ENCODE measurements around the gene PXYLP1. TPM values are rescaled to one million over a fixed set of nuclear protein-coding genes. Genes with fewer than 3 reads are reported as not detected.

Gene PXYLP1
- total and polyA plus RNA-seq, 7 donors, result 2.4 to 12.2 (median 5.8) TPM

- Histone ChIP-seq H3K9me3 (no peaks in the 10 kb centered on the region), H3K36me3 (peaks cover 0 to 30% (median 3%) of the 10 kb centered on the region in 4 donors), H3K27me3 (no peaks in the 10 kb centered on the region), H3K4me3 (no peak overlapping the region), H3K4me1 (peaks cover 0 to 7% (median 0%) of the 10 kb centered on the region in 4 donors), H3K27ac (no peak overlapping the region)
- no peak for DNase-seq
- TF ChIP-seq EP300 (IDR thresholded peaks at IDR 0.05) (no peak), POLR2A (IDR thresholded peaks at IDR 0.05) (no peak), POLR2AphosphoS5 (IDR thresholded peaks at IDR 0.05) (no peak), CTCF (IDR thresholded peaks at IDR 0.05) (no peak)
- intact Hi-C loops (cut with DNase I), result no loop called here
- 89 to 91% methylated on average over 15 of the region's 15 CpGs for WGBS, 2 donors
These were observed 28.4 kb downstream of the PXYLP1 start for GRCh38 chr3:141259821-141260629.

- Histone ChIP-seq H3K4me1 (peaks cover 0 to 7% (median 0%) of the 10 kb centered on the region in 4 donors), H3K27ac (no peak overlapping the region), H3K4me3 (no peak overlapping the region), H3K9me3 (no peaks in the 10 kb centered on the region), H3K36me3 (peaks cover 0 to 30% (median 3%) of the 10 kb centered on the region in 4 donors), H3K27me3 (no peaks in the 10 kb centered on the region)
- no peak for DNase-seq
- intact Hi-C loops (cut with DNase I), result no loop called here
- TF ChIP-seq POLR2A (IDR thresholded peaks at IDR 0.05) (no peak), CTCF (IDR thresholded peaks at IDR 0.05) (no peak)
- WGBS, 2 donors, result 89 to 98% methylated on average over 2 of the region's 2 CpGs
These were observed 29.0 kb downstream of the PXYLP1 start for GRCh38 chr3:141260630-141260927.

GRCh38 chr3:141261472-141262307 lies 30.1 kb downstream of the PXYLP1 start:
- 76 to 81% methylated on average over 8 of the region's 8 CpGs for WGBS, 2 donors
- no peaks in the 10 kb centered on the region for H3K27me3 ChIP-seq
- H3K27ac ChIP-seq, result no peak overlapping the region
- intact Hi-C loops (cut with DNase I), result no loop called here
- TF ChIP-seq CTCF (IDR thresholded peaks at IDR 0.05) (no peak), POLR2AphosphoS5 (IDR thresholded peaks at IDR 0.05) (no peak), POLR2A (IDR thresholded peaks at IDR 0.05) (no peak), EP300 (IDR thresholded peaks at IDR 0.05) (no peak)
- peaks cover 0 to 7% (median 0%) of the 10 kb centered on the region in 4 donors for H3K4me1 ChIP-seq
- DNase-seq, result no peak
- H3K9me3 ChIP-seq, result no peaks in the 10 kb centered on the region
- peaks cover 0 to 30% (median 3%) of the 10 kb centered on the region in 4 donors for H3K36me3 ChIP-seq
- H3K4me3 ChIP-seq, result no peak overlapping the region

GRCh38 chr3:141262308-141262705 lies 30.7 kb downstream of the PXYLP1 start:
- intact Hi-C loops (cut with DNase I), result no loop called here
- WGBS, 2 donors, result 84 to 86% methylated on average over 4 of the region's 4 CpGs
- H3K4me3 ChIP-seq, result no peak overlapping the region
- H3K36me3 ChIP-seq, result peaks cover 0 to 30% (median 3%) of the 10 kb centered on the region in 4 donors
- no peak for TF ChIP-seq CTCF (IDR thresholded peaks at IDR 0.05)
- no peak for TF ChIP-seq POLR2A (IDR thresholded peaks at IDR 0.05)
- TF ChIP-seq POLR2AphosphoS5 (IDR thresholded peaks at IDR 0.05), result no peak
- TF ChIP-seq EP300 (IDR thresholded peaks at IDR 0.05), result no peak
- no peaks in the 10 kb centered on the region for H3K9me3 ChIP-seq
- H3K27ac ChIP-seq, result no peak overlapping the region
- H3K4me1 ChIP-seq, result peaks cover 0 to 7% (median 0%) of the 10 kb centered on the region in 4 donors
- no peaks in the 10 kb centered on the region for H3K27me3 ChIP-seq
- DNase-seq, result no peak

Data from sigmoid colon (tissue), 7 donors.